HCT116 (cell line): ENCODE data around the gene EEF1AKMT2. TPM values are rescaled to one million over a fixed set of nuclear protein-coding genes. Genes with fewer than 3 reads are reported as not detected.

Experiments used
- ATAC-seq: fragments of 200-7000 bp; cut with Tn5 transposase; 2 replicates; pipeline ENCODE4 v1.9.1; 2020; ENCODE audit warnings: mild to moderate bottlenecking, moderate library complexity
- BruUV-seq: library from RNA; stranded (reverse); fragments of 400-500 nt; replicated peaks from 2 replicates; lab custom pipeline; 2021; lab: Mats Ljungman, UMichigan
- CTCF ChIA-PET: fragments of 300-600 bp; sonication (Branson Sonifier 250); formaldehyde crosslinking; loops from one replicate; lab custom pipeline; 2021; ENCODE audit warnings: antibody characterized with exemption; lab: Charles Lee
- POLR2A ChIA-PET: fragments of 300-600, 350-600 bp; sonication (Branson Sonifier 250); formaldehyde crosslinking; loops from one replicate; lab custom pipeline; 2021; ENCODE audit warnings: antibody characterized with exemption; lab: Charles Lee
- RAD21 ChIA-PET, 2 experiments: fragments of 300-600 bp; sonication (Branson Sonifier 250); formaldehyde crosslinking; loops; one replicate each; lab custom pipeline; 2023; ENCODE audit warnings: low total read pairs in 2 of 2; ENCODE audit not compliant: uncharacterized antibody in 2 of 2, unreplicated experiment in 2 of 2, low non-redundant PET in 1 of 2; lab: Charles Lee
- DNase-seq: peaks from one replicate; pipeline ENCODE4 v3.0.0-alpha.2; 2010; ENCODE audit warnings: low read depth, low spot score
- H2AFZ ChIP-seq: fragments of 200-600 bp; shearing (Covaris generic), sonication (generic); 2 replicates; pipeline ENCODE4 v1.6.1; 2017; ENCODE audit warnings: low read depth, mixed run types, mixed read lengths, antibody characterized with exemption, low read length; ENCODE audit not compliant: poor library complexity, severe bottlenecking
- H3K27ac ChIP-seq: 2 replicates; pipeline ENCODE4 v1.5.1; 2012; ENCODE audit warnings: low read depth, low read length
- H3K27me3 ChIP-seq: fragments of 200-600 bp; sonication (generic); 2 replicates; pipeline ENCODE4 v1.6.1; 2016; ENCODE audit warnings: mixed run types, low read length, mixed read lengths; ENCODE audit not compliant: insufficient read depth
- H3K36me3 ChIP-seq, 2 experiments: fragments of 200-500 bp in 1 of 2; fragments of 200-600 bp in 1 of 2; sonication (Bioruptor generic) in 1 of 2; sonication (generic) in 1 of 2; 2 replicates each; pipeline versions ENCODE4 v1.5.1 to v1.6.1; 2014 to 2016; ENCODE audit warnings: low read length in 2 of 2, inconsistent platforms in 1 of 2, mixed read lengths in 1 of 2, mixed run types in 1 of 2; ENCODE audit not compliant: insufficient read depth in 2 of 2, control insufficient read depth in 1 of 2
- H3K4me1 ChIP-seq, 2 experiments: fragments of 200-600 bp in 1 of 2; sonication (generic) in 1 of 2; 2 replicates each; pipeline versions ENCODE4 v1.5.1 to v1.6.1; 2012 to 2017; ENCODE audit warnings: low read length in 2 of 2, inconsistent platforms in 1 of 2, mild to moderate bottlenecking in 1 of 2, mixed read lengths in 1 of 2, mixed run types in 1 of 2, moderate library complexity in 1 of 2; ENCODE audit not compliant: insufficient read depth in 2 of 2, control insufficient read depth in 1 of 2
- H3K4me2 ChIP-seq: fragments of 200-600 bp; sonication (generic); 2 replicates; pipeline ENCODE4 v1.6.1; 2017; ENCODE audit warnings: mixed run types, low read length, mixed read lengths
- H3K4me3 ChIP-seq, 2 experiments: fragments of 200-600 bp in 1 of 2; sonication (generic) in 1 of 2; replicated peaks in 1 of 2; 2 replicates each; pipeline ENCODE4 v1.5.1; 2011 to 2016; ENCODE audit warnings: low read length in 2 of 2, control low read depth in 1 of 2, low read depth in 1 of 2, mild to moderate bottlenecking in 1 of 2, mixed read lengths in 1 of 2, mixed run types in 1 of 2
- H3K79me2 ChIP-seq: fragments of 200-600 bp; sonication (generic); 2 replicates; pipeline ENCODE4 v1.6.1; 2017; ENCODE audit warnings: mild to moderate bottlenecking, mixed run types, low read length, moderate library complexity, mixed read lengths; ENCODE audit not compliant: insufficient read depth
- H3K9ac ChIP-seq: fragments of 200-600 bp; sonication (generic); 2 replicates; pipeline ENCODE4 v1.6.1; 2016; ENCODE audit warnings: low read length, mixed read lengths
- H3K9me2 ChIP-seq: fragments of 200-600 bp; sonication (generic), shearing (Covaris generic); 2 replicates; pipeline ENCODE4 v1.6.1; 2017; ENCODE audit warnings: mixed run types, mild to moderate bottlenecking, moderate library complexity; ENCODE audit not compliant: insufficient read depth
- H3K9me3 ChIP-seq, 2 experiments: fragments of 200-500 bp in 1 of 2; fragments of 200-600 bp in 1 of 2; sonication (Bioruptor generic) in 1 of 2; sonication (generic) in 1 of 2; 2 replicates each; pipeline ENCODE4 v1.6.1; 2014 to 2017; ENCODE audit warnings: low read length in 2 of 2, mixed read lengths in 2 of 2, inconsistent platforms in 1 of 2, low read depth in 1 of 2, mild to moderate bottlenecking in 1 of 2, mixed run types in 1 of 2, moderate library complexity in 1 of 2; ENCODE audit not compliant: control insufficient read depth in 1 of 2, insufficient read depth in 1 of 2
- H4K20me1 ChIP-seq: fragments of 200-600 bp; sonication (generic), shearing (Covaris generic); 2 replicates; pipeline ENCODE4 v1.6.1; 2017; ENCODE audit warnings: mixed run types, mild to moderate bottlenecking, moderate library complexity; ENCODE audit not compliant: insufficient read depth
- CBX3 ChIP-seq: IDR thresholded peaks from 2 replicates; pipeline ENCODE4 v1.6.1; 2012; ENCODE audit warnings: low read depth
- CEBPB ChIP-seq: IDR thresholded peaks from 2 replicates; pipeline ENCODE4 v1.6.1; 2012; ENCODE audit warnings: low read depth
- EZH2phosphoT487 ChIP-seq: fragments of 200-600 bp; IDR thresholded peaks from 2 replicates; pipeline ENCODE4 v1.6.1; 2018; ENCODE audit warnings: antibody characterized with exemption, borderline replicate concordance
- POLR2A ChIP-seq: IDR thresholded peaks from 2 replicates; pipeline ENCODE4 v1.7.0; 2011; ENCODE audit warnings: borderline replicate concordance; ENCODE audit not compliant: insufficient read depth, insufficient read length; ENCODE audit errors: extremely low read depth
- RAD21 ChIP-seq: IDR thresholded peaks from 2 replicates; pipeline ENCODE4 v1.6.1; 2012; ENCODE audit warnings: low read depth, mild to moderate bottlenecking
- SIN3A ChIP-seq: IDR thresholded peaks from 2 replicates; pipeline ENCODE4 v1.6.1; 2012; ENCODE audit warnings: low read depth
- SP1 ChIP-seq: IDR thresholded peaks from 2 replicates; pipeline ENCODE4 v1.6.1; 2012; ENCODE audit warnings: low read depth
- ZFX ChIP-seq: fragments of 450-650 bp; IDR thresholded peaks from 2 replicates; pipeline ENCODE4 v1.6.1; 2017
- intact Hi-C: fragments of 100-400 bp; cut with micrococcal nuclease; formaldehyde crosslinking; loops from 2 replicates; pipeline ENCODE4 v1.10.0; 2022
- total RNA-seq: library from RNA; stranded (reverse); gene quantifications from one replicate; pipeline ENCODE4 v1.2.1, GENCODE V29; 2021; ENCODE audit not compliant: unreplicated experiment
- TF ChIP-seq, protein P1 (sequence below): IDR thresholded peaks from 2 replicates; pipeline ENCODE4 v1.6.1; 2012
- TF ChIP-seq, protein P2 (sequence below): IDR thresholded peaks from 2 replicates; pipeline ENCODE4 v1.6.1; 2011; ENCODE audit warnings: mild to moderate bottlenecking, low read length, moderate library complexity; ENCODE audit not compliant: insufficient replicate concordance; ENCODE audit errors: extremely low read depth
- TF ChIP-seq, protein P3 (sequence below): IDR thresholded peaks from 2 replicates; pipeline ENCODE4 v1.6.1; 2012; ENCODE audit warnings: low read depth

Gene EEF1AKMT2
- total RNA-seq, 1 experiment from 2014 or later = 39.6 TPM

DNA sequence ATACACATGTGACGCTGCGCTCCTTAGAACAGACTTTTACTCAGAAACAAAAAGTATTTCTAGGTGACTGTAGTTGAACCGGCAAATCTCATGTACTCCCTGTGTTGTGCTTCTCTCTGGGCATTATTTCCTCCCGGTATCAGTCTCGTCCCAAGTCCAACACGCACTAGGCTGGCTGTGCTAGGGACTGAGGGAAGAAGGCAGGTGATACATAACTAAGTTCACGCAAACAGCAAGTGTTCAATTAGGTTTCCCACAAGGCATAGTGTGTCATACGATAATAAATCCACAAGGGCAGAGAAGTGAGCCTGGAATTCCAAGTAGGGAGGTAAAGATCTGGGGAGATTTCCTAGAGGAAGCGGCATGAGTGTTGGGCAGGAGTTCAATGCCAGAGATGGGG is 67.9 kb downstream of the EEF1AKMT2 start:
- POLR2A ChIA-PET = no interaction called here
- RAD21 ChIA-PET = no interaction called here
- intact Hi-C loops = no loop called here
- H2AFZ ChIP-seq = no peak overlapping the region
- TF ChIP-seq ZFX (no peak), CEBPB (no peak), CBX3 (no peak), SP1 (no peak), EZH2phosphoT487 (no peak), SIN3A (no peak)
- TF ChIP-seq, protein P1, sequence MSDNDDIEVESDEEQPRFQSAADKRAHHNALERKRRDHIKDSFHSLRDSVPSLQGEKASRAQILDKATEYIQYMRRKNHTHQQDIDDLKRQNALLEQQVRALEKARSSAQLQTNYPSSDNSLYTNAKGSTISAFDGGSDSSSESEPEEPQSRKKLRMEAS = no peak
- ATAC-seq = no peak
- no peaks in the 10 kb centered on the region for H3K27me3 ChIP-seq
- DNase-seq = no peak
- no TSS peak for BruUV-seq
- H3K36me3 ChIP-seq = no peaks in the 10 kb centered on the region
- H3K4me1 ChIP-seq = peaks cover under 1 to 24% of the 10 kb centered on the region in 2 experiments; a peak in 2 of 4 replicates
- no peak overlapping the region for H3K4me3 ChIP-seq
- H3K9me2 ChIP-seq = no peaks in the 10 kb centered on the region
- H3K9me3 ChIP-seq = no peaks in the 10 kb centered on the region
- no peak overlapping the region for H3K4me2 ChIP-seq
- H4K20me1 ChIP-seq = no peaks in the 10 kb centered on the region
- no peak overlapping the region for H3K27ac ChIP-seq
- H3K79me2 ChIP-seq = no peaks in the 10 kb centered on the region; the same call in 1 of the 2 replicates
- CTCF ChIA-PET = interaction anchor here (2.1 kb wide), 1 partner anchor 18 kb away, joined by 10 read pairs; no protein-coding TSS in a partner anchor
- H3K9ac ChIP-seq = no peak overlapping the region

DNA sequence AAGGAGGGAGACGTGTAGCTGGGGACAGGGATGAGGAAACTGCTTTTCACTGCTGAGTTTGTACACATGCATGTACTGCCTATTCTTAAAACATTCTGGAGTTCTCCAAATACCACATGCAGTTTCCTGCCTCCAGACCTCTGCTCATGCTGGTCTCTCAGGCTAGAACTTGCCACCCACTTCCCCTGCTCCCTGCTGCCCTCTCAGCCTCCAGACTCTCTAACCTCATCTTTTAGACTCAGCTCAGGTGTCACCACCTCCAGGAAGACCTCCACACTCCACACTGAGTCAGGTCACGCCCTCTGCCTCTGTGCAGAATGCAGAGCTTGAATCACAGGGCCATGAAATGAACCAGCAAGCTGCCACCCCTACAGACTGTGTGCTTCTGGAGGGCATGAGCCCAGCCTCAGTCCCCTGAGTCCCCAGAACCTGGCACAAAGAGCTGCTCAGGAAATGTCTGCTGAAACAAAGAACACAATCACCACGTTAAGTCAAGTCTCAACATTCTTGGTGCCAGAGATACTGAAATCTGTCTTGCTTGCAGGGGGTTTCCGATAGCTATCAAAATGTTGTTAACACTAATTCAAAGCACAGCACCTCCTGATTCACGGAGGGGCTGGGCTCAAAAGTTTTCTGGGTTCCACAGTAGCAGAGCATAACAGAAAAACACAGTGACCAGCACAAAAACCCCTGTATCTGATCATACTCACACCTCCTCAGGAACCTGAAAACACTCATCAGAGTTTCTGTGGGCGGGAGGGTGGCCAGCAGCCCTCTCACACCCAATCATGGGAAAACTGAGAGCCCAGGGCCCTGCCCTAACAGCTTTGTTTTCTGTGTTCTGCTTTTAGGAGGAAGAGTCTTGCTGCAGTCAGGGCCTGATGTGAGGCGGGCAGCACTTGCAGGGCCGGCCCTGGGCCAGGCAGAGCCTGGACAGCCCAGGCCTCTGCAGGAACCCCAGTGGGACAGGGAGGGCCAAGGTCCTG is 68.6 kb downstream of the EEF1AKMT2 start:
- BruUV-seq = no TSS peak
- Histone ChIP-seq H3K9me3 (no peaks in the 10 kb centered on the region), H3K4me3 (no peak overlapping the region), H3K4me2 (no peak overlapping the region), H2AFZ (no peak overlapping the region), H3K27ac (no peak overlapping the region), H3K9me2 (no peaks in the 10 kb centered on the region), H3K79me2 (no peaks in the 10 kb centered on the region; the same call in 1 of the 2 replicates), H3K27me3 (no peaks in the 10 kb centered on the region), H3K36me3 (no peaks in the 10 kb centered on the region), H3K4me1 (peaks cover 7 to 32% of the 10 kb centered on the region in 2 experiments; a peak in 3 of 4 replicates), H3K9ac (no peak overlapping the region), H4K20me1 (no peaks in the 10 kb centered on the region)
- ChIA-PET RAD21 (no interaction called here), POLR2A (no interaction called here), CTCF (interaction anchor here (1.0 kb wide), 1 partner anchor 18 kb away, joined by 5 read pairs; no protein-coding TSS in a partner anchor)
- TF ChIP-seq, protein P2, sequence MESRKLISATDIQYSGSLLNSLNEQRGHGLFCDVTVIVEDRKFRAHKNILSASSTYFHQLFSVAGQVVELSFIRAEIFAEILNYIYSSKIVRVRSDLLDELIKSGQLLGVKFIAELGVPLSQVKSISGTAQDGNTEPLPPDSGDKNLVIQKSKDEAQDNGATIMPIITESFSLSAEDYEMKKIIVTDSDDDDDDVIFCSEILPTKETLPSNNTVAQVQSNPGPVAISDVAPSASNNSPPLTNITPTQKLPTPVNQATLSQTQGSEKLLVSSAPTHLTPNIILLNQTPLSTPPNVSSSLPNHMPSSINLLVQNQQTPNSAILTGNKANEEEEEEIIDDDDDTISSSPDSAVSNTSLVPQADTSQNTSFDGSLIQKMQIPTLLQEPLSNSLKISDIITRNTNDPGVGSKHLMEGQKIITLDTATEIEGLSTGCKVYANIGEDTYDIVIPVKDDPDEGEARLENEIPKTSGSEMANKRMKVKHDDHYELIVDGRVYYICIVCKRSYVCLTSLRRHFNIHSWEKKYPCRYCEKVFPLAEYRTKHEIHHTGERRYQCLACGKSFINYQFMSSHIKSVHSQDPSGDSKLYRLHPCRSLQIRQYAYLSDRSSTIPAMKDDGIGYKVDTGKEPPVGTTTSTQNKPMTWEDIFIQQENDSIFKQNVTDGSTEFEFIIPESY = no peak
- TF ChIP-seq POLR2A (no peak), RAD21 (no peak)
- TF ChIP-seq, protein P3, sequence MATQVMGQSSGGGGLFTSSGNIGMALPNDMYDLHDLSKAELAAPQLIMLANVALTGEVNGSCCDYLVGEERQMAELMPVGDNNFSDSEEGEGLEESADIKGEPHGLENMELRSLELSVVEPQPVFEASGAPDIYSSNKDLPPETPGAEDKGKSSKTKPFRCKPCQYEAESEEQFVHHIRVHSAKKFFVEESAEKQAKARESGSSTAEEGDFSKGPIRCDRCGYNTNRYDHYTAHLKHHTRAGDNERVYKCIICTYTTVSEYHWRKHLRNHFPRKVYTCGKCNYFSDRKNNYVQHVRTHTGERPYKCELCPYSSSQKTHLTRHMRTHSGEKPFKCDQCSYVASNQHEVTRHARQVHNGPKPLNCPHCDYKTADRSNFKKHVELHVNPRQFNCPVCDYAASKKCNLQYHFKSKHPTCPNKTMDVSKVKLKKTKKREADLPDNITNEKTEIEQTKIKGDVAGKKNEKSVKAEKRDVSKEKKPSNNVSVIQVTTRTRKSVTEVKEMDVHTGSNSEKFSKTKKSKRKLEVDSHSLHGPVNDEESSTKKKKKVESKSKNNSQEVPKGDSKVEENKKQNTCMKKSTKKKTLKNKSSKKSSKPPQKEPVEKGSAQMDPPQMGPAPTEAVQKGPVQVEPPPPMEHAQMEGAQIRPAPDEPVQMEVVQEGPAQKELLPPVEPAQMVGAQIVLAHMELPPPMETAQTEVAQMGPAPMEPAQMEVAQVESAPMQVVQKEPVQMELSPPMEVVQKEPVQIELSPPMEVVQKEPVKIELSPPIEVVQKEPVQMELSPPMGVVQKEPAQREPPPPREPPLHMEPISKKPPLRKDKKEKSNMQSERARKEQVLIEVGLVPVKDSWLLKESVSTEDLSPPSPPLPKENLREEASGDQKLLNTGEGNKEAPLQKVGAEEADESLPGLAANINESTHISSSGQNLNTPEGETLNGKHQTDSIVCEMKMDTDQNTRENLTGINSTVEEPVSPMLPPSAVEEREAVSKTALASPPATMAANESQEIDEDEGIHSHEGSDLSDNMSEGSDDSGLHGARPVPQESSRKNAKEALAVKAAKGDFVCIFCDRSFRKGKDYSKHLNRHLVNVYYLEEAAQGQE = no peak
- ATAC-seq = no peak; the same call in 1 of the 2 replicates
- DNase-seq = no peak
- intact Hi-C loops = no loop called here
